BLaER1 (cell line): ENCODE results near the gene ZNRD2.

Experiments used
- H3K27ac ChIP-seq: shearing (Covaris generic); formaldehyde crosslinking; 2 replicates; pipeline ENCODE4 v1.8.1; 2022
- H3K27me3 ChIP-seq: shearing (Covaris generic); formaldehyde crosslinking; 2 replicates; pipeline ENCODE4 v1.8.1; 2022
- H3K36me3 ChIP-seq: shearing (Covaris generic); formaldehyde crosslinking; 2 replicates; pipeline ENCODE4 v1.8.1; 2022
- H3K4me1 ChIP-seq: shearing (Covaris generic); formaldehyde crosslinking; 2 replicates; pipeline ENCODE4 v1.8.1; 2022
- H3K4me2 ChIP-seq: shearing (Covaris generic); formaldehyde crosslinking; 2 replicates; pipeline ENCODE4 v1.8.1; 2022
- H3K4me3 ChIP-seq: shearing (Covaris generic); formaldehyde crosslinking; 2 replicates; pipeline ENCODE4 v1.8.1; 2022
- H3K9ac ChIP-seq: shearing (Covaris generic); formaldehyde crosslinking; 2 replicates; pipeline ENCODE4 v1.8.1; 2022
- H3K9me3 ChIP-seq: shearing (Covaris generic); formaldehyde crosslinking; 2 replicates; pipeline ENCODE4 v1.8.1; 2022
- H4K20me1 ChIP-seq: shearing (Covaris generic); formaldehyde crosslinking; 2 replicates; pipeline ENCODE4 v1.8.1; 2022
- Cebpa-rat ChIP-seq: shearing (Covaris generic); IDR thresholded peaks from 2 replicates; pipeline ENCODE4 v1.8.1; 2022

ZNRD2 gene

DNA sequence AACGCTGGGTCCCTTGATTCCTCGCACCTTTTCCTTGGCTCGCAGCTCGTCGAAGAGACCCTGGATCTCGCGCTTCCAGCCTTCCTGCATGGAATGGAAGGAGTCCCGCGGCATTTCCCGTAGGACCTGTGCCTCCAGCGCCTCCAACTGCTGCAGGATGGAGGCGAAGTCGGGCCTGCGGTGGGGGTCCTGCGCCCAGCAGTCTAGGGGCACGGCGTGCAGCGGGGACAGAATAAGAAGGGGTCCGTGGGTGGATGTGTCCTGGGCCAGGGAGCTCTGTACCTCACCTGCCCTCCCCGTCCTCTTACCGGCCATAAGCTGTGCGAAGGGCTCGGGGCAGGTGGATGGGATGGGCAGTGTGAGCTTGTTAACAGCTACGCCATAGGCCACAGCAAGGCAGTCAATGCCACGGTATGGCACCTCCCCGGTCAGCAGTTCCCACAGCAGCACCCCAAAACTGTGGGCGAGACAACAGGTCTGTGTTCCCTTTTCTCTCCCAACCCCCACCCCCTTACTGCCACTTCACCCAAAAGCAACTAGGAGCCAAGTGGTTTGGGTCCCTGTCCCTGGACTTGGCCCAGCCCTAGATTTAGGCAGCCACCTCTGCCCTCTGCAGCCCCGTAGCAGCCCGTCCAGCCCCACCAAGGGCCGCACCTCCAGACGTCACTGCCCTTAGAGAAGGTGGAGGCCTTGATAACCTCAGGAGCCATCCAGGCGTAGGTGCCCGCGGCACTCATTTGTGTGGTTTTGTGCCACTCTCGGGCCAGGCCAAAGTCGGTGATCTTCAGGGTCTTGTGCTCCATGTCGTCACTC, 37.5 kb downstream of the ZNRD2 start:
- no peak overlapping the region for H3K27ac ChIP-seq
- no peak overlapping the region for H3K9ac ChIP-seq

GRCh38 chr11:65609229-65609628, 39.0 kb downstream of the ZNRD2 start:
- Histone ChIP-seq H3K36me3 (peaks cover 71% of the 10 kb centered on the region), H3K27me3 (no peaks in the 10 kb centered on the region), H3K4me3 (no peak overlapping the region), H3K4me2 (no peak overlapping the region), H3K4me1 (peaks cover 41% of the 10 kb centered on the region), H3K9ac (peak overlapping the region; percentile 21; the same call in 1 of the 2 replicates), H3K9me3 (no peaks in the 10 kb centered on the region), H4K20me1 (peaks cover 86% of the 10 kb centered on the region), H3K27ac (no peak overlapping the region)
- TF ChIP-seq Cebpa-rat: no peak

More for the DNA sequence above, 37.5 kb downstream of the ZNRD2 start:
- H3K4me2 ChIP-seq: no peak overlapping the region
- H3K4me1 ChIP-seq: peaks cover 46% of the 10 kb centered on the region
- H3K9me3 ChIP-seq: no peaks in the 10 kb centered on the region
- peaks cover 85% of the 10 kb centered on the region for H3K36me3 ChIP-seq
- peaks cover 90% of the 10 kb centered on the region for H4K20me1 ChIP-seq
- H3K4me3 ChIP-seq: no peak overlapping the region
- TF ChIP-seq Cebpa-rat: no peak
- H3K27me3 ChIP-seq: no peaks in the 10 kb centered on the region

- H3K4me2 ChIP-seq: peak overlapping the region; percentile 100
- H4K20me1 ChIP-seq: peaks cover 86% of the 10 kb centered on the region
- peaks cover 67% of the 10 kb centered on the region for H3K36me3 ChIP-seq
- H3K27ac ChIP-seq: no peak overlapping the region; the same call in 1 of the 2 replicates
- H3K27me3 ChIP-seq: no peaks in the 10 kb centered on the region
- peaks cover 41% of the 10 kb centered on the region for H3K4me1 ChIP-seq
- H3K9me3 ChIP-seq: no peaks in the 10 kb centered on the region
- no peak for TF ChIP-seq Cebpa-rat
- H3K9ac ChIP-seq: peak overlapping the region; percentile 21; the same call in 1 of the 2 replicates
- no peak overlapping the region for H3K4me3 ChIP-seq
Observed at GRCh38 chr11:65609665-65610064, 39.4 kb downstream of the ZNRD2 start.

DNA sequence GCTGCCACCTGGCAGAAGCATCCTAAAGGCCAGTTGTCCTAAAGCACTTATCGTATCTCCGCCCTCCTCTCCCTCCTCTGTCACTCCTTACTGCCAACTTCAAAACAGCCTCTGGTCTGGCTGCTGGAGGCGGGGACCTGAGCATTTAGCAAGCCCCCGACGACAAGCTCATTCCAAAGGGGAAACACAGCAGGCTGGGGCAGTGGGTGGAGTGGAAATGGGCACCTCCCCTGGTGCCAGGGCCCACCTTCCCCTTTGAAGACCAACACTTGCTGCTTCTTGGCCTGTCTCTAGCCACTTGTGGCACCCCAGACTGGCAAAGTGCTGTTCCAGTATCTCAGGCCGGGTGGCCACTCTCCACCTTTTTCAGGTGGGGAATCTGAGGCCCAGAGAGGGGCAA, 40.1 kb downstream of the ZNRD2 start:
- Histone ChIP-seq H3K9me3 (no peaks in the 10 kb centered on the region), H3K9ac (peak overlapping the region; percentile 96), H3K27me3 (no peaks in the 10 kb centered on the region), H3K4me2 (peak overlapping the region; percentile 100), H3K27ac (peak overlapping the region; percentile 93), H3K4me3 (no peak overlapping the region; the same call in 1 of the 2 replicates), H3K36me3 (peaks cover 59% of the 10 kb centered on the region), H3K4me1 (peaks cover 41% of the 10 kb centered on the region), H4K20me1 (peaks cover 84% of the 10 kb centered on the region)
- no peak for TF ChIP-seq Cebpa-rat

DNA sequence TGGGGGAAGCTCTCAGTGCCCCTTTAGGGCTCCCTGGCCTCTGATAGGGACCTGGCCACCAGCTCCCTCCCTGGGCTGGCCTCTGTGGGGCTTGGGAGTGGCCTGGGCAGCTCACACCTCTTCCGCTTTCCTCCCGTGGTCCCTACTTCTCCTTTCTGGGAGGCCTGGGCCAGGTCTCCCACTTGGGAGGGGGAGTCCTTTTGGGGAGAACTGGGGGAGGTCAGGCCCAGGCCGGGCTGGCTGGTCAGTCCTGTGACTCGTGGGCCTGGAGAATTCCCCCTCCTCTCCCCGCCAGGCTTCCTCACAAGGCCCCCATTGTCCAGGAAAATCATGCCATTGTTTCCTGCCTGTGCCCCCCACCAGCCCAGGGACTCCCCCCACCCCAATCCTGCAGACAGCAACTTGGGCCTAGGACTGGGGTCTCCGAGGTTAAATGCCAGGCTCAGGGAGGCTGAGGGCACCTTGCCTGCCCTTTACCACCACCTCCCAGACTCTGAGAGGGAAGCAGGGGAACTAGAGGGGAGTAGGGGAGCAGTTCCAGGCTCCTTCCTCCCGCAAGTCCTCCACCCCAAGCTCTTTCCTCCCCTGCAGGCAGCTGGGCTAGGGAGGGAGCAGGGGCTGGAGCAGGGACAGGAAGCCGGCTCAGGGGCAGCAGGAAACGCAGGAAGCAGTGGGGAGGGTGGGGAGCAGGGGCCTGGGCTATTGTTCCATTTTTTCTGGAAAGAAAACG, 40.9 kb downstream of the ZNRD2 start:
- no peak for TF ChIP-seq Cebpa-rat
- Histone ChIP-seq H3K36me3 (peaks cover 51% of the 10 kb centered on the region), H3K9me3 (no peaks in the 10 kb centered on the region), H3K27ac (peak overlapping the region; percentile 93), H3K4me1 (peaks cover 41% of the 10 kb centered on the region), H3K9ac (peak overlapping the region; percentile 96), H3K27me3 (no peaks in the 10 kb centered on the region), H3K4me2 (peak overlapping the region; percentile 100), H4K20me1 (peaks cover 79% of the 10 kb centered on the region), H3K4me3 (peak overlapping the region; percentile 98)

- Histone ChIP-seq H3K27ac (peak overlapping the region; percentile 93), H3K9me3 (no peaks in the 10 kb centered on the region), H3K27me3 (no peaks in the 10 kb centered on the region), H3K4me3 (peak overlapping the region; percentile 98), H4K20me1 (peaks cover 80% of the 10 kb centered on the region), H3K36me3 (peaks cover 47% of the 10 kb centered on the region), H3K4me2 (peak overlapping the region; percentile 100), H3K4me1 (peaks cover 49% of the 10 kb centered on the region), H3K9ac (peak overlapping the region; percentile 96)
- no peak for TF ChIP-seq Cebpa-rat
Observed at GRCh38 chr11:65611758-65612603, 41.7 kb downstream of the ZNRD2 start.

- peak overlapping the region; percentile 98 for H3K4me3 ChIP-seq
- H3K36me3 ChIP-seq: peaks cover 47% of the 10 kb centered on the region
- no peaks in the 10 kb centered on the region for H3K27me3 ChIP-seq
- peak overlapping the region; percentile 100 for H3K4me2 ChIP-seq
- H3K9me3 ChIP-seq: no peaks in the 10 kb centered on the region
- H3K4me1 ChIP-seq: peaks cover 56% of the 10 kb centered on the region
- peak overlapping the region; percentile 93 for H3K27ac ChIP-seq
- peak overlapping the region; percentile 96 for H3K9ac ChIP-seq
- TF ChIP-seq Cebpa-rat: no peak
- H4K20me1 ChIP-seq: peaks cover 80% of the 10 kb centered on the region
Observed at GRCh38 chr11:65612691-65613090, 42.4 kb downstream of the ZNRD2 start.

DNA sequence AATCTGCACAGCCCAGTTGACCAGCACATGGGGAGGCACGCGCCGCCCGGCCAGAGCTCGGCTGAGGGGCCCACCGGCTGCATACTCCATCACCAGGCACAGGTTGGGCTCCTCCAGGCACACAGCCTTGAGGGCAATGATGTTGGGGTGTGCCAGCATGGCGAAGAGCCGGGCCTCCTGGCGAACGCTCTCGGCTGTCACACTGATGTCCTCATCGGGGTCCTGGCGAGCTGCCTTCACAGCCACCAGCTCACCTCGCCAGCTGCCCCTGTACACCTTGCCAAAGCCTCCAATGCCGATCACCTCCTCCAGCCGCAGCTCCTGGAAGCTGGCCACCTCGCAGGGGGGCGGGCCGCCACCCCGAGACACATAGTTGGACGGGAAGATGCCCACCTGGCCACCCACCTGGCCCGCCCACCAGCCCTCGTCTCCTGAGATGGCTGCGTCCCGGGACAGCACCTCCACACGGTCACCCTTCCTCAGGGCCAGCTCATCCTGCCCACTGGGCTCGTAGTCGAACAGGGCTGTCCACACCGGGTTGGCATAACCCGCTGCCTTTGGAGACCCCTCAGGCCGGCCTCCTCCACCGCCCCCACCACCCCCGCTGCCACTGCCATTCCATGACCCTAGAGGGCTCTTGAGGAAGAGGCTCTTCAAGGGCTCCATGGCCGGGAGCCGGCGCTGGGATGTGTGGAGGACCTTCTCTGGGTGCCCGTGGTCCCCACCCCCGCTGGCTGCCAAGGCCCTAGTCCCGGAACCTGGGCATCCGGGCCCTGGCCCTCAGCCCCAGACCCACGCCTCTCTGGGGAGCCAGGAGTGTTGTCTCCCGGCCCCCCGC, 43.0 kb downstream of the ZNRD2 start:
- peaks cover 80% of the 10 kb centered on the region for H4K20me1 ChIP-seq
- H3K4me1 ChIP-seq: peaks cover 63% of the 10 kb centered on the region
- no peaks in the 10 kb centered on the region for H3K9me3 ChIP-seq
- peak overlapping the region; percentile 100 for H3K4me2 ChIP-seq
- peak overlapping the region; percentile 93 for H3K27ac ChIP-seq
- peak overlapping the region; percentile 98 for H3K4me3 ChIP-seq
- peaks cover 47% of the 10 kb centered on the region for H3K36me3 ChIP-seq
- no peaks in the 10 kb centered on the region for H3K27me3 ChIP-seq
- H3K9ac ChIP-seq: peak overlapping the region; percentile 96
- no peak for TF ChIP-seq Cebpa-rat
